ENCODE data around the gene GARIN5A.

DNA sequence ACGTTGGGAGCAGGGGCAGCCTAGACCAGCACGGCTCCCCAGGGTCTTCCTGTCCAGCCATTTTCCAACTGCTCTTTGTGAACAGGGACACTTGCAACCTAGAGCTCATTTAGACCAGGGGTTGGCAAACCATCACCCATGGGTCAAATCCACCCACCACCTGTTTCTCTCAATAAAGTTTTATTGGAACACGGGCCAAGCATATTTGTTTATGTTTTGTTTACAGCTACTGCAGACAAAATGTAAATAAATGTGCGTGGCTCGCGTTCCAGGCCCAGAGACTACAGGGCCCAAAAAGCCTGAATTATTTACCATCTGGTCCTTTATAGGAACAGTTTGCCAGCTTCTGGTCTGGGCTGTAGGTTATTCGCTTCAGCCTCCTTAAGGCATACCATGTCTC is 13.7 kb downstream of the GARIN5A start:
- no peak for TF ChIP-seq POLR2A (IDR thresholded peaks at IDR 0.05)
- TF ChIP-seq, protein P1, sequence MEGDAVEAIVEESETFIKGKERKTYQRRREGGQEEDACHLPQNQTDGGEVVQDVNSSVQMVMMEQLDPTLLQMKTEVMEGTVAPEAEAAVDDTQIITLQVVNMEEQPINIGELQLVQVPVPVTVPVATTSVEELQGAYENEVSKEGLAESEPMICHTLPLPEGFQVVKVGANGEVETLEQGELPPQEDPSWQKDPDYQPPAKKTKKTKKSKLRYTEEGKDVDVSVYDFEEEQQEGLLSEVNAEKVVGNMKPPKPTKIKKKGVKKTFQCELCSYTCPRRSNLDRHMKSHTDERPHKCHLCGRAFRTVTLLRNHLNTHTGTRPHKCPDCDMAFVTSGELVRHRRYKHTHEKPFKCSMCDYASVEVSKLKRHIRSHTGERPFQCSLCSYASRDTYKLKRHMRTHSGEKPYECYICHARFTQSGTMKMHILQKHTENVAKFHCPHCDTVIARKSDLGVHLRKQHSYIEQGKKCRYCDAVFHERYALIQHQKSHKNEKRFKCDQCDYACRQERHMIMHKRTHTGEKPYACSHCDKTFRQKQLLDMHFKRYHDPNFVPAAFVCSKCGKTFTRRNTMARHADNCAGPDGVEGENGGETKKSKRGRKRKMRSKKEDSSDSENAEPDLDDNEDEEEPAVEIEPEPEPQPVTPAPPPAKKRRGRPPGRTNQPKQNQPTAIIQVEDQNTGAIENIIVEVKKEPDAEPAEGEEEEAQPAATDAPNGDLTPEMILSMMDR (IDR thresholded peaks at IDR 0.05) = no peak
